ENCODE measurements around the gene SCP2D1.

Gene SCP2D1

DNA sequence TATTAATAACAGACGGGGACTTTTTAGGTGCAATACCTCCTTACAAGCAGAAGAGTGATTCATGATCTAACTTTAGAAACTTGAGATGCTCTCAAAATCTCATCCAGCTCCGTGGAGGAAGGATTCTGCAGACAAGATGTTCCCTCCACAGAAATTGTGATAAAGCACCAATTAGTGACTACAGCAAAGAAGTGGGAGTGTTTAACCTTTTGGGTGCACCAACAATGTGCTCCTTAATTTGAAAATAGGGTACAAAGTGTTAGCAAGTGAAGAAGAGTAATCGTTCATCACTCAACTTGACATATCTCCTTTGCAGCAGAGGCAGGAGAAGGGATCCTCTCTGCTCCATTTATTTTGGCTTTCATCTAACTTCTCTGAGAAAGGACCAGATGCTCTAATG, 22.8 kb upstream of the SCP2D1 start:
- no peaks in the 10 kb centered on the region for H3K4me1 ChIP-seq (ENCODE audit: control insufficient read depth, insufficient read depth, low read length)
- no peaks in the 10 kb centered on the region for H3K36me3 ChIP-seq (ENCODE audit: control insufficient read depth, insufficient read depth, low read length)
- H3K4me3 ChIP-seq (ENCODE audit: low read depth, low read length) = no peak overlapping the region
- no peak overlapping the region for H3K9ac ChIP-seq (ENCODE audit: low read length)
- H3K9me3 ChIP-seq (ENCODE audit: control insufficient read depth, insufficient read depth, low read depth, low read length) = 0 out of 2 replicates have a peak, but pooled peaks cover under 1% of the 10 kb centered on the region
- no peak overlapping the region for H3K27ac ChIP-seq (ENCODE audit: low read depth, low read length)
- peaks cover 27% of the 10 kb centered on the region; the same call in 1 of the 2 replicates for H3K27me3 ChIP-seq (ENCODE audit: control insufficient read depth, insufficient read depth, low read length)

DNA sequence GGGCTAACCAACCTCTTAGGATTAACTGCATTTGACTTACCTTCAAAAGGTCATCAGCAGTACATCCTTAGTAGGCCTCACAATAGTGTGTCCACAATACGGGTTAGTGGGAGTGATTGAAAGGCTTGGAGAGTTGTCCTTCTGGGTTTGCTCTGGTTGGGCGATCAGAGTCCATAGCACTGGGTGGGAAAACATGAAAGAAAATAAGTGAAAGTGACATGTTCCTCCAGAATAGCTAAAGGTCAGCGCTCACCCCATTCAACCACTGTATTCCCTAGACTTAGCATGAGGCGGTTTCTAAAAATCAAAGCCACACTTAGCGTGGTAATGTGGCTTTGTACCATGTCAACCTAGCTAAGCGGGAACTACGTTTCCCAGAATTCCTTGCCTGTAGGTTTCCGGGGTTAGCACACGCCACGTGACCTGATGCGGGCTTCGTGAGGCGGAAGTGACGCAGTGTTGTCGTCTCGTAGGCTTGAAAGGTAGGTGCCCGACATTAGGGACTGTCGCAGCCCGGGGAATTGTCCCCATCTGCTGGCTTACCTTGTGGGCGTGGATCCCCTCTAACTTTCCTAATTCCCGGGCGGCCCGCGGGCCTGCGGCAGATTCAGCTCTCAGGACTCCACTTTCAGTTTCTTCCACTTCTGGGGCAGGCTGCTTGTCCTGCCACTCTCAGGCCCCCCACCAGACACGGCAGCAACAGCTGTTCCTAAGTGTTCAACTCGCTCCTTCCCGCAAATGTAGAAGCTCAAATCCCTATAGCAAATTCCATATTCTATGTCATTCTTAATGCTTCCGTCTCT, 19.8 kb upstream of the SCP2D1 start:
- no peaks in the 10 kb centered on the region for H3K4me1 ChIP-seq (ENCODE audit: control insufficient read depth, insufficient read depth, low read length)
- peaks cover 27% of the 10 kb centered on the region; the same call in 1 of the 2 replicates for H3K27me3 ChIP-seq (ENCODE audit: control insufficient read depth, insufficient read depth, low read length)
- no peak overlapping the region for H3K27ac ChIP-seq (ENCODE audit: low read depth, low read length)
- peak overlapping the region; percentile 65 for H3K4me3 ChIP-seq (ENCODE audit: low read depth, low read length)
- H3K9me3 ChIP-seq (ENCODE audit: control insufficient read depth, insufficient read depth, low read depth, low read length) = no peaks in the 10 kb centered on the region
- H3K36me3 ChIP-seq (ENCODE audit: control insufficient read depth, insufficient read depth, low read length) = no peaks in the 10 kb centered on the region
- peak overlapping the region; percentile 66 for H3K9ac ChIP-seq (ENCODE audit: low read length)

DNA sequence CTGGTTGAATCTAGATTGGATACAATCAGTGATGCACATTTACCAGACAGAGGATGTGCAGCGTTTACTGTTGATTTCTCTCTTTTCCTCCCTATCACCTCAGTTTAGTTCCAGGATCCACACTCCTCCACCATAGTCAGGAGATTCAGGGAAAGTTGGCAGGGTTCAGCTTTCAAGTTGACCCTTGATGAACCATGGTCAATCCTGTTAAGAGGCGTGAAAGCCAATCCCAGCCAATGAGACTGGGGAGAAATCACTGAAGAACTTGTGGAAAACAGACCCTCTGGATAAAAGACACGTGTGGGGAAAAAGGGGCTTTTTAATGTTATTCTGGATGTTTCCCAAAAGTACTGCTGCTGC, 19.2 kb upstream of the SCP2D1 start:
- Histone ChIP-seq H3K4me3 (ENCODE audit: low read depth, low read length) (peak overlapping the region; percentile 65), H3K27me3 (ENCODE audit: control insufficient read depth, insufficient read depth, low read length) (peaks cover 25% of the 10 kb centered on the region; the same call in 1 of the 2 replicates), H3K9ac (ENCODE audit: low read length) (peak overlapping the region; percentile 66), H3K9me3 (ENCODE audit: control insufficient read depth, insufficient read depth, low read depth, low read length) (no peaks in the 10 kb centered on the region), H3K4me1 (ENCODE audit: control insufficient read depth, insufficient read depth, low read length) (no peaks in the 10 kb centered on the region), H3K27ac (ENCODE audit: low read depth, low read length) (no peak overlapping the region), H3K36me3 (ENCODE audit: control insufficient read depth, insufficient read depth, low read length) (no peaks in the 10 kb centered on the region)

DNA sequence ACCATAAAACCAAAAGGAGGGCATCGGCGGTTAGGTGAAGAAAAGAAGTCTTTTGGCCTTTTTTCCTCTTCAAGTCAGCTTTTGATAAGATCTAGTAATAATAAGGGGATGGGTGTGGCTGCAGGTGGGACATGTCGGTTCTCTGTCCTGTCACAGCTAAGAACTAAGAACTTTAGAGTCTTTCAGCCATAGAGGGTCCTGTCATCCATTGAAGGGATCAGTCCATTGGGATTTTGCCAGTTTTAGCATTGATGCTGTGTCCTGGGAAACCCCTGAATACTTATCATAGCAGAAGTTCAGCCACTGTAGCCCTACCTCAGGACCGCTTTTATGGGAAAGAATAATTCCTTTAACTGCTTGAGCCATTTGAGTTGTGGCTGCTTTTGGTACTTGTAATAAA, 18.2 kb upstream of the SCP2D1 start:
- no peaks in the 10 kb centered on the region for H3K4me1 ChIP-seq (ENCODE audit: control insufficient read depth, insufficient read depth, low read length)
- no peak overlapping the region for H3K9ac ChIP-seq (ENCODE audit: low read length)
- H3K4me3 ChIP-seq (ENCODE audit: low read depth, low read length) = no peak overlapping the region
- no peak overlapping the region for H3K27ac ChIP-seq (ENCODE audit: low read depth, low read length)
- no peaks in the 10 kb centered on the region for H3K36me3 ChIP-seq (ENCODE audit: control insufficient read depth, insufficient read depth, low read length)
- no peaks in the 10 kb centered on the region for H3K9me3 ChIP-seq (ENCODE audit: control insufficient read depth, insufficient read depth, low read depth, low read length)
- peaks cover 16% of the 10 kb centered on the region; the same call in 1 of the 2 replicates for H3K27me3 ChIP-seq (ENCODE audit: control insufficient read depth, insufficient read depth, low read length)

DNA sequence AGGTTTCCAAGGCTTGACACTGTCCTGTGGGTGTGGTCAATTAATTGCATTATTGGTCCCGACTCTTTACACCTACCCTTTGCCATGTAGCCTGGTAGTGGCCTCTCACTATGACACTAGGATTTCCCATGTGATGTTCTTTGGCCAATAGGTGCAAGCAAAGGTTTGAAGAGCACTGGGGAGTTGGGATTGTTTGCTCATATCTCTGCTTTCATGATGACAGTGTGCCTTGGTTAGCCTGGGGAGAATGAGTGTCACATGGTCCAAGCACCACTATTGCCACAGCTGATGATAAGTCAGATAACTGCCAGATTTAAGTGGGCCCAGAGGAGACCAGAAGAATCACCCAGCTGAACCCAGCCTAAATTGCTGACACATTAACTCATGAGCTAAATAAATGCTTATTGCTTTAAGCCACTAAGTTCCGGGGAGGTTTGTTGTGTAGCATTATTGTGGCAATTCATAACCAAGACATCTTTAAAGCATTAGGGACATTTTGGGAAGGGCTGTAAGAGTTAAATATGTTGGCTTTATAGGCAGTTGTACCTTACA, 17.2 kb upstream of the SCP2D1 start:
- Histone ChIP-seq H3K9ac (ENCODE audit: low read length) (no peak overlapping the region), H3K27me3 (ENCODE audit: control insufficient read depth, insufficient read depth, low read length) (peaks cover 8% of the 10 kb centered on the region; the same call in 1 of the 2 replicates), H3K27ac (ENCODE audit: low read depth, low read length) (no peak overlapping the region), H3K36me3 (ENCODE audit: control insufficient read depth, insufficient read depth, low read length) (no peaks in the 10 kb centered on the region), H3K9me3 (ENCODE audit: control insufficient read depth, insufficient read depth, low read depth, low read length) (no peaks in the 10 kb centered on the region), H3K4me1 (ENCODE audit: control insufficient read depth, insufficient read depth, low read length) (no peaks in the 10 kb centered on the region), H3K4me3 (ENCODE audit: low read depth, low read length) (no peak overlapping the region)

DNA sequence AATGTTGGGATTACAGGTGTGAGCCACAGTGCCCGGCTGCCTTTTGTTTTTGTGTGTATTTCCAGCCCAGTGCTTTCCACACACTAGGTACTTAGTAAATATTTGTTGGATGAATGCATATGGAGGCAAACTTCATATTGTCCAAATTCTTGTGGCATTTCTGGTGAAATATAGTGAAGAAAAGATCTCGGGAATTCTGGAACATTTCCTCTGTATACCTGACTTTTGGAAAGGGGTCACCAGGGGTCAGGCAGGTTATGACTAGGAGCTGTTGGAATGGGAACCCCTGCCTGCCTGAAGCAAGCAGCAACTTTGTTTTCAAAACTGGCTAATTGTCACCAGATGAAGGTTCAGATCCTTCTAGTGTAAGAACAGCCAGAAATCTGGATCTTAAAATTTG, 12.1 kb upstream of the SCP2D1 start:
- Histone ChIP-seq H3K9ac (ENCODE audit: low read length) (no peak overlapping the region), H3K36me3 (ENCODE audit: control insufficient read depth, insufficient read depth, low read length) (no peaks in the 10 kb centered on the region), H3K9me3 (ENCODE audit: control insufficient read depth, insufficient read depth, low read depth, low read length) (no peaks in the 10 kb centered on the region), H3K4me1 (ENCODE audit: control insufficient read depth, insufficient read depth, low read length) (no peaks in the 10 kb centered on the region), H3K27ac (ENCODE audit: low read depth, low read length) (no peak overlapping the region), H3K4me3 (ENCODE audit: low read depth, low read length) (no peak overlapping the region), H3K27me3 (ENCODE audit: control insufficient read depth, insufficient read depth, low read length) (no peaks in the 10 kb centered on the region)

DNA sequence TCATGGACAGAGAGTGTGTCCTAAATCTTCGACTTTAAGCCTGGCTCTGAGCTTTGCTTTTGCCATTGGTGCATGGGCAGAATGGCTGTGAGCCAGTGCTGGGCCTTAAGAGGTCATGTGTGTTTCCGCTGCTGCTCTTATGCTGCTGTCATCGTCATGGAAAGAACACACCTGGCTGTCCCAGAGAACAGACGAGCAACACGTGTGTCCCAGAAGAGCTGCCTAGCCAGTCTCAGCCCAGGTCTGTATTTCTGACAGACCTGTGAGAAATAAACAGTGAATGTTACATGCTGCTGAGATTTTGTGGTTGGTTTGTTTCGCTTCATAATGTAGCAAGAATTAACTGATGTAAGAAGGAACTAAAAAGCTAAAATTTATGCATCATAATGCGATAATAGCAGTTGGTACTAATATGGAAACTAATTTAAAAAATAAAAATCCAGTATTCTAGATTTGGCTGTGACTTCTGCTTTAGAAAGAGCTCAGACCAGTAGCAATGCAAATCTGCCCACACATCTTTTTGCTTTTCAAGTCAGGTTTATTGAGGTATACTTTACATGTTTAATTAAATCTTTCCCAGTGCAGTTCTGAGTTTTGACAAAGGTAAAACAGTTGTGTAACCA, 11.5 kb upstream of the SCP2D1 start:
- no peaks in the 10 kb centered on the region for H3K36me3 ChIP-seq (ENCODE audit: control insufficient read depth, insufficient read depth, low read length)
- no peaks in the 10 kb centered on the region for H3K4me1 ChIP-seq (ENCODE audit: control insufficient read depth, insufficient read depth, low read length)
- no peaks in the 10 kb centered on the region for H3K27me3 ChIP-seq (ENCODE audit: control insufficient read depth, insufficient read depth, low read length)
- no peak overlapping the region for H3K9ac ChIP-seq (ENCODE audit: low read length)
- no peak overlapping the region for H3K27ac ChIP-seq (ENCODE audit: low read depth, low read length)
- no peaks in the 10 kb centered on the region for H3K9me3 ChIP-seq (ENCODE audit: control insufficient read depth, insufficient read depth, low read depth, low read length)
- no peak overlapping the region for H3K4me3 ChIP-seq (ENCODE audit: low read depth, low read length)

DNA sequence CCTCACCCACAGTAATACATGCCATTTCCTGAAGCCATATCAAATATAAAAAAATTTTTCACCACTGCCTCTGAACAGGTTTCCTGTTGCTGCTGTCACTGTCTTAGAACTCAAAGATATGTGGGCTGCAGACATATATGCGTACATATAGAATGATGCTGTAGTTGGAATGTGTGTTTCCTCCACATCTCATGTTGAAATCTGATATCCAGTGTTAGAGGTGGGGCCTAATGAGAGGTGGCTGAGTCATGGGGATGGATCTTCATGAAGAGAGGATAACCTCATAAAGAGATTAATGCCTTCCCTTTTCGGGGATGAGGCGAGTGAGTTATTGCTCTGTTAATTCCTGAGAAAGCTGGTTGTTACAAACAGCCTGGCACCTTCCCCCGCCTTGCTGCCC, 7.7 kb upstream of the SCP2D1 start:
- Histone ChIP-seq H3K9ac (ENCODE audit: low read length) (no peak overlapping the region), H3K27me3 (ENCODE audit: control insufficient read depth, insufficient read depth, low read length) (no peaks in the 10 kb centered on the region; the same call in 1 of the 2 replicates), H3K9me3 (ENCODE audit: control insufficient read depth, insufficient read depth, low read depth, low read length) (no peaks in the 10 kb centered on the region), H3K27ac (ENCODE audit: low read depth, low read length) (no peak overlapping the region), H3K4me3 (ENCODE audit: low read depth, low read length) (no peak overlapping the region), H3K36me3 (ENCODE audit: control insufficient read depth, insufficient read depth, low read length) (no peaks in the 10 kb centered on the region), H3K4me1 (ENCODE audit: control insufficient read depth, insufficient read depth, low read length) (no peaks in the 10 kb centered on the region)

DNA sequence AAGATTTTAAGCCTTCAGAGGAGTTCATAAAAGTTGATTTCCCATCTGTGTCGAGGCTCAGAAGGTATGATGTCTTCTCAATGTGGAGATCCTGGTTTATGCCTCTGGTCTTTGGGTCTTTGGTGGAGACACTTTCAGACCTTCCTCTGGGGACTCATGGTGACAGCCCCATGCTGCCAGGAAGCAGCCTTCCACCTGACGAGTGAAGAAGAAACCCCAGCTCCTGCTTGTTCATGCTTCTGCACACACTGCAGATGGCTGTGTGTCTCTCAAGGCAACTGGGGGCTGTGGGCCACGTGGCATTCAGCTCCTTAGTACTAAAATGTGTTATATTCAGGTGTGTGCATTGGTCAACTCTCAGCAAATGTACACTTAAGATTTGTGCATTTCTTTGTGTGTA, 4.9 kb upstream of the SCP2D1 start:
- no peaks in the 10 kb centered on the region for H3K9me3 ChIP-seq (ENCODE audit: control insufficient read depth, insufficient read depth, low read depth, low read length)
- H3K27me3 ChIP-seq (ENCODE audit: control insufficient read depth, insufficient read depth, low read length) = no peaks in the 10 kb centered on the region; the same call in 1 of the 2 replicates
- no peak overlapping the region for H3K4me3 ChIP-seq (ENCODE audit: low read depth, low read length)
- no peak overlapping the region for H3K27ac ChIP-seq (ENCODE audit: low read depth, low read length)
- H3K36me3 ChIP-seq (ENCODE audit: control insufficient read depth, insufficient read depth, low read length) = no peaks in the 10 kb centered on the region
- no peak overlapping the region for H3K9ac ChIP-seq (ENCODE audit: low read length)
- no peaks in the 10 kb centered on the region for H3K4me1 ChIP-seq (ENCODE audit: control insufficient read depth, insufficient read depth, low read length)

DNA sequence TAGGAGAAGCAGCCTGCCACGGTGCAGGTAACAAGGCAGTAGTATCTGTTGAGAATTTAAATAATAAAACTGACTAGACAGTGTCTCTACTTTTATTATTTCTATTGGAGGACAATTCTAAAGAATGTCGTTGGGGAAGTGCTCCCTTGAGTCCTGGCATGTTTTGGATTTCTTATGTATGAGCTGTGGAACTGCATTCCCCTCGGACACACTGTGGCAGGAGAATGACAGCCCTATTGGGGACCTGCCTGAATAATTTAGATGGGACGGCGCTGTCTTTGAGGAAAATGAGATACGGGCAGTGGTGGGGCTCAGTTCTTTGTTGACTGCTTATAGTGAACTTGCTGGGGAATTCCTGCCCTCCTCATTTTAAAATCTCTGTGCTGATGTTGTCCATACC, 2.4 kb upstream of the SCP2D1 start:
- Histone ChIP-seq H3K9ac (ENCODE audit: low read length) (no peak overlapping the region), H3K27ac (ENCODE audit: low read depth, low read length) (no peak overlapping the region), H3K4me1 (ENCODE audit: control insufficient read depth, insufficient read depth, low read length) (no peaks in the 10 kb centered on the region), H3K27me3 (ENCODE audit: control insufficient read depth, insufficient read depth, low read length) (no peaks in the 10 kb centered on the region; the same call in 1 of the 2 replicates), H3K9me3 (ENCODE audit: control insufficient read depth, insufficient read depth, low read depth, low read length) (no peaks in the 10 kb centered on the region), H3K4me3 (ENCODE audit: low read depth, low read length) (no peak overlapping the region), H3K36me3 (ENCODE audit: control insufficient read depth, insufficient read depth, low read length) (no peaks in the 10 kb centered on the region)

DNA sequence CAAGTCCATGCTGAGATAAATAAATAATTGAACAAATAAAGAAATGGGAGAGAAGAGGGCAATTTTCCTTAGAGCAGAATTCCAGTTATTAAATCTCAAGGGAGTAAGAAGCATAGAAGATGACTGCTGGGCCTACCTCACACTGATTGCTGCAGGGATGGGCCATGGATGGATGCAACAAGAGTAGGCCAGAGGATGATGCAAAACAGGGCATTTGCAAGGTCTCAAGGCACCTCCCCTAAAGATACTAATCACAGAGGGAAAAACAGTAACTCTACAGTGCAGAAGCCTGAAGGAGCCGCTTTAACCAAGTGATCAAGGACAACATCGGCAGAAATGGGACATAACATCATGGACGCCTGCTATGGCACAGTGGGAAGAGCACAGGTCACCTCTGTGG, 1.7 kb upstream of the SCP2D1 start:
- Histone ChIP-seq H3K9me3 (ENCODE audit: control insufficient read depth, insufficient read depth, low read depth, low read length) (no peaks in the 10 kb centered on the region), H3K27ac (ENCODE audit: low read depth, low read length) (no peak overlapping the region), H3K36me3 (ENCODE audit: control insufficient read depth, insufficient read depth, low read length) (no peaks in the 10 kb centered on the region), H3K27me3 (ENCODE audit: control insufficient read depth, insufficient read depth, low read length) (no peaks in the 10 kb centered on the region; the same call in 1 of the 2 replicates), H3K4me1 (ENCODE audit: control insufficient read depth, insufficient read depth, low read length) (no peaks in the 10 kb centered on the region), H3K4me3 (ENCODE audit: low read depth, low read length) (no peak overlapping the region), H3K9ac (ENCODE audit: low read length) (no peak overlapping the region)

Data from HUES6 (cell line).